Colonic mucosa (tissue), 4 donors: ENCODE data around the gene WDR26. TPM values are rescaled to one million over a fixed set of nuclear protein-coding genes. Genes with fewer than 3 reads are reported as not detected.

Experiments used
- DNase-seq: peaks from one replicate; pipeline ENCODE4 v3.0.0-alpha.2; 2020
- H3K27ac ChIP-seq: fragments of 200-600 bp; one replicate; pipeline ENCODE4 v1.8.0; 2021
- H3K27me3 ChIP-seq: fragments of 200-600 bp; one replicate; pipeline ENCODE4 v1.8.0; 2021
- H3K36me3 ChIP-seq: fragments of 200-600 bp; one replicate; pipeline ENCODE4 v1.8.0; 2021
- H3K4me1 ChIP-seq: fragments of 200-600 bp; one replicate; pipeline ENCODE4 v1.8.0; 2021; ENCODE audit warnings: mild to moderate bottlenecking
- H3K4me3 ChIP-seq: fragments of 200-600 bp; one replicate; pipeline ENCODE4 v1.8.0; 2021
- H3K9ac ChIP-seq, 2 donors: one replicate each; pipeline ENCODE4 v1.7.0; 2013; ENCODE audit warnings: control low read depth in 2 of 2, low read depth in 2 of 2, low read length in 2 of 2
- H3K9me3 ChIP-seq: fragments of 200-600 bp; one replicate; pipeline ENCODE4 v1.8.0; 2021
- CTCF ChIP-seq: fragments of 200-600 bp; IDR thresholded peaks from one replicate; pipeline ENCODE4 v1.8.0; 2022; ENCODE audit warnings: antibody characterized with exemption, mild to moderate bottlenecking
- intact Hi-C: fragments of 100-400 bp; cut with DNase I; formaldehyde crosslinking; loops from one replicate; pipeline ENCODE4 v1.14.1; 2022
- total RNA-seq, 2 donors: library from RNA; stranded (reverse); fragmentation: NEBNext Ultra II Directional in 1 of 2; extraction: Animal tissue kit (Norgen Biotek cat#: 25700) in 1 of 2; gene quantifications; one replicate each; pipeline ENCODE4 v1.2.1, GENCODE V29; 2021
- donor health status: healthy.
- donor health status: DM: no; HTN: no; CAD: no.
- donor health status: DM: no; HTN: no; CAD: no.

The WDR26 gene
- total RNA-seq, 2 donors from 2014 or later: 53.5 to 78.4 TPM

GRCh38 chr1:224405604-224405970 is 29.0 kb downstream of the WDR26 start:
- intact Hi-C loops: no loop called here
- H3K27ac ChIP-seq: no peak overlapping the region
- no peak for TF ChIP-seq CTCF

GRCh38 chr1:224404916-224405603 is 29.5 kb downstream of the WDR26 start:
- H3K27ac ChIP-seq: no peak overlapping the region
- no peaks in the 10 kb centered on the region for H3K9me3 ChIP-seq
- H3K4me1 ChIP-seq: no peaks in the 10 kb centered on the region
- no peak for DNase-seq
- no peaks in the 10 kb centered on the region for H3K27me3 ChIP-seq
- no peak overlapping the region for H3K9ac ChIP-seq
- H3K36me3 ChIP-seq: peaks cover 25% of the 10 kb centered on the region
- no peak overlapping the region for H3K4me3 ChIP-seq
- intact Hi-C loops: no loop called here
- TF ChIP-seq CTCF: no peak

More at GRCh38 chr1:224405604-224405970, 29.0 kb downstream of the WDR26 start:
- H3K36me3 ChIP-seq: peaks cover 27% of the 10 kb centered on the region
- DNase-seq: no peak
- no peak overlapping the region for H3K4me3 ChIP-seq
- H3K9me3 ChIP-seq: no peaks in the 10 kb centered on the region
- H3K9ac ChIP-seq: no peak overlapping the region
- no peaks in the 10 kb centered on the region for H3K27me3 ChIP-seq
- H3K4me1 ChIP-seq: no peaks in the 10 kb centered on the region

- Histone ChIP-seq H3K27ac (no peak overlapping the region), H3K9me3 (no peaks in the 10 kb centered on the region), H3K27me3 (no peaks in the 10 kb centered on the region), H3K36me3 (peaks cover 18% of the 10 kb centered on the region), H3K4me3 (no peak overlapping the region), H3K4me1 (no peaks in the 10 kb centered on the region), H3K9ac (no peak overlapping the region)
- intact Hi-C loops: no loop called here
- no peak for DNase-seq
- no peak for TF ChIP-seq CTCF
These were observed 32.0 kb downstream of the WDR26 start for GRCh38 chr1:224402472-224403036.

- no peak for TF ChIP-seq CTCF
- Histone ChIP-seq H3K4me1 (no peaks in the 10 kb centered on the region), H3K4me3 (no peak overlapping the region), H3K27ac (no peak overlapping the region), H3K9ac (no peak overlapping the region), H3K27me3 (no peaks in the 10 kb centered on the region), H3K36me3 (peaks cover 28% of the 10 kb centered on the region), H3K9me3 (no peaks in the 10 kb centered on the region)
- DNase-seq: no peak
- intact Hi-C loops: no loop called here
These were observed 34.7 kb downstream of the WDR26 start for GRCh38 chr1:224399887-224400286.

- Histone ChIP-seq H3K9me3 (no peaks in the 10 kb centered on the region), H3K9ac (no peak overlapping the region), H3K36me3 (peaks cover 21% of the 10 kb centered on the region), H3K27ac (no peak overlapping the region), H3K4me3 (no peak overlapping the region), H3K27me3 (no peaks in the 10 kb centered on the region), H3K4me1 (no peaks in the 10 kb centered on the region)
- DNase-seq: no peak
- TF ChIP-seq CTCF: no peak
- intact Hi-C loops: no loop called here
These were observed 41.3 kb downstream of the WDR26 start for GRCh38 chr1:224393294-224393693.
